HG03439 (cell line): Measurements from ENCODE around the gene ASTN2.
"Not testable (repeated sequence)": the region's sequence is repeated elsewhere in the genome, so short reads cannot be mapped to it uniquely, and the experiment has no call there.

Source experiments
- ATAC-seq: cut with Tn5 transposase; IDR thresholded peaks from one replicate; pipeline ENCODE4 v1.9.1; 2021; ENCODE audit warnings: mild to moderate bottlenecking, moderate library complexity; ENCODE audit not compliant: unreplicated experiment

ASTN2 gene

GRCh38 chr9:116716438-116716837 lies 698.4 kb downstream of the ASTN2 start:
- ATAC-seq: no peak

- ATAC-seq: no peak
Observed at GRCh38 chr9:116715751-116716150, 699.1 kb downstream of the ASTN2 start.

- ATAC-seq: no peak
Observed at GRCh38 chr9:116713271-116713670, 701.6 kb downstream of the ASTN2 start.

- no peak for ATAC-seq
Observed at GRCh38 chr9:116712781-116713180, 702.1 kb downstream of the ASTN2 start.

GRCh38 chr9:116706310-116707290 lies 708.3 kb downstream of the ASTN2 start:
- ATAC-seq: no peak

- ATAC-seq: no peak
Observed at GRCh38 chr9:116705531-116705930, 709.3 kb downstream of the ASTN2 start.

- ATAC-seq: no peak
Observed at GRCh38 chr9:116704470-116704869, 710.4 kb downstream of the ASTN2 start.

GRCh38 chr9:116703634-116704033 lies 711.2 kb downstream of the ASTN2 start:
- ATAC-seq: no peak

- no peak for ATAC-seq
Observed at GRCh38 chr9:116701940-116702642, 712.8 kb downstream of the ASTN2 start.

GRCh38 chr9:116700882-116701865 lies 713.7 kb downstream of the ASTN2 start:
- ATAC-seq: no peak

GRCh38 chr9:116700279-116700678 lies 714.6 kb downstream of the ASTN2 start:
- ATAC-seq: no peak

- no peak for ATAC-seq
Observed at GRCh38 chr9:116697887-116698286, 717.0 kb downstream of the ASTN2 start.

GRCh38 chr9:116697362-116697761 lies 717.5 kb downstream of the ASTN2 start:
- no peak for ATAC-seq

- ATAC-seq: no peak
Observed at GRCh38 chr9:116695438-116695837, 719.4 kb downstream of the ASTN2 start.

- ATAC-seq: no peak
Observed at GRCh38 chr9:116694785-116695291, 720.0 kb downstream of the ASTN2 start.

GRCh38 chr9:116693233-116693731 lies 721.6 kb downstream of the ASTN2 start:
- no peak for ATAC-seq

- ATAC-seq: no peak
Observed at GRCh38 chr9:116692616-116693015, 722.2 kb downstream of the ASTN2 start.

- no peak for ATAC-seq
Observed at GRCh38 chr9:116691607-116692006, 723.2 kb downstream of the ASTN2 start.

- ATAC-seq: not testable (repeated sequence)
Observed at GRCh38 chr9:116690805-116691204, 724.1 kb downstream of the ASTN2 start.

- no peak for ATAC-seq
Observed at GRCh38 chr9:116689486-116690032, 725.3 kb downstream of the ASTN2 start.
